ENCODE measurements around the gene ANKS1A.
"Not testable (repeated sequence)": the region's sequence is repeated elsewhere in the genome, so short reads cannot be mapped to it uniquely, and the experiment has no call there.

Gene ANKS1A

DNA sequence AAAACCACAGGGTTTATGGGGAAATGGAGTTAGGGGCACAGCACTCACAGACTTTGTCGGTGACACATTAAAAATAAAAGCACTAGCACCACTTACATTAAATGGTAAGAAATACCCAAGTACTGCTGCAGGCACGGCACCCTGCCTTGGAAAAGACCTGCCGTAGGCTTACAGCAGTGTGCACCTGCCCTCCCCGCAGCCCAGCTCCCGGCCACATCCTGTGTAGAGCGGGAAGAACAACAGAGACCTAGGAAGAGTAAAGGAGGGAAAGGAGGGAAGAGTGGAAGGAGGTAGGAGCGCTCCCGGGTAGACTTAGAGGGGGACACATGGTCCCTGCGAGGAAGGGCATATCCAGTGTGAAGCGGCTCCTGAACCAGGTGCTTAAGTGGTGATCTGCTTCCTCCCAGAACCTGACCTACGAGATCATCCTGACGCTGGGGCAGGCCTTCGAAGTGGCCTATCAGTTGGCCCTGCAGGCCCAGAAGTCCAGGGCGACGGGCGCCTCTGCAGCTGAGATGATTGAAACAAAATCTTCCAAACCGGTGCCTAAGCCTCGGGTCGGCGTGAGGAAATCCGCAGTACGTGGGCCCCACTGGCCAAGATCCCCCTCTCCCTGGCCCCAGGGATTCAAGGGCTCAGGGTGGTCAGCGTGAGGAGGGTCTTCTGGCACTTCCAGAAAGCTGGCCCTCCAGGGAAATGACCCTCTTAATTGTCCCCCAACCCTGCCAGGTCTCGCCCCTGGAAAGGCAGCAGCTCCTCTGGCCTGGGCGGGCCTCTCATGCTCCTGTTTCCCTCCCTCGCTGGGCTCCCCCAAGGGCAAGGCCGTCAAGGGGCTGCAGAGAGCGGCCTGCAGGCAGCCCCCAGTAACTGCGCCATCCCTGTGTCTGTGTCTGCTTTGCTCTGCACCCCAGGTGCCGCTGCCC is 196.6 kb downstream of the ANKS1A start:
- no peak for DNase-seq (ENCODE audit: low spot score)

DNA sequence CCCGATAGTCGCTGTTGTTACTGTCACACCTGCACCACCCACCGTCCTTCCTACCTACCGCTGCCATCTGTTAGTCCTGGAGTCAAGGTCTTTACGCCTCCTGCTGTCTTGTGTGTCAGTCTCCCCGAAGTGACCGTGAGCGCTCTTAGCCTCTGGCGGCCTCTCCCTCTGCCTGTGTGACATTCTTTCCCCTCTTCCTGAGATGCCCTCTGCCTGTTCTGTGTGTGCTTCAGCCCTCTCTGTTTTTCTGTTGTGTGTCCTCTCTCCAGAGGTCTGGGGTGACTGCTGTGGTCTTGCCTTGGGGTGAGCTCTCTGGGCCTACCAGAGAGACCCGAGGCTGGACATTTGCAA is 197.2 kb downstream of the ANKS1A start:
- DNase-seq (ENCODE audit: low spot score): no peak

DNA sequence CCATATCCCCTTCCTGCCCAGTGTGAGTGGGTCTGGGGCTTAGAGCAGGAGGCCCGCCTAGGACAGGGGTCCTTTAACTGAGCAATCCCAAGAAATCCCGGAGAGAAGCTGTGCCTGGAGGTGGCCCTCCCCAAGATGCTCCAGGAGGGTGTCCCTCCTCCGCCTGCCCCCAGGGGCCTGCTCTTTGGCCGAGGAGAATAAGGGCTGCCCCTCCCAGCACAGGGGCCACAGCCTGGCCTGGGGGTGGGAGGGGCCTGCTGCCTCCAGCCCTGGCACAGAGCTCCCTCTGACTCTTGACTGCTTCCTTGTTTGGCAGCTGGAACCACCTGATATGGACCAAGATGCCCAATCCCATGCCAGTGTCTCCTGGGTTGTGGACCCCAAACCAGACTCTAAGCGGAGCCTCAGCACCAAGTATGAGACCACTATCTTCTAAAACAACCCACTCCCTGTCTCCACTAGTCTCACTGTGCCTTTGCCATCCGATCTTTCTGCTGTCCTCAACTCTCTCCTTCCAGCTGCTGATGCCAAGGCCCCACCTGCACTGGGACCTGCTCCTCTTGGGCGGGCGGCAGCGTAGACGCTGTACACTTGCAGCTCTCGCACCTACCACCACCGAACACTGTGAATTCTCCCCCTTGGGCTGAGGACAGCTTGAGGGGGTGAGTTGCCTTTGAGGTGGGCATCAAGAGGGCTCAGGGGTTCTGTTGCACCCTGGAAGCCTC is 197.7 kb downstream of the ANKS1A start:
- DNase-seq (ENCODE audit: low spot score): no peak

DNA sequence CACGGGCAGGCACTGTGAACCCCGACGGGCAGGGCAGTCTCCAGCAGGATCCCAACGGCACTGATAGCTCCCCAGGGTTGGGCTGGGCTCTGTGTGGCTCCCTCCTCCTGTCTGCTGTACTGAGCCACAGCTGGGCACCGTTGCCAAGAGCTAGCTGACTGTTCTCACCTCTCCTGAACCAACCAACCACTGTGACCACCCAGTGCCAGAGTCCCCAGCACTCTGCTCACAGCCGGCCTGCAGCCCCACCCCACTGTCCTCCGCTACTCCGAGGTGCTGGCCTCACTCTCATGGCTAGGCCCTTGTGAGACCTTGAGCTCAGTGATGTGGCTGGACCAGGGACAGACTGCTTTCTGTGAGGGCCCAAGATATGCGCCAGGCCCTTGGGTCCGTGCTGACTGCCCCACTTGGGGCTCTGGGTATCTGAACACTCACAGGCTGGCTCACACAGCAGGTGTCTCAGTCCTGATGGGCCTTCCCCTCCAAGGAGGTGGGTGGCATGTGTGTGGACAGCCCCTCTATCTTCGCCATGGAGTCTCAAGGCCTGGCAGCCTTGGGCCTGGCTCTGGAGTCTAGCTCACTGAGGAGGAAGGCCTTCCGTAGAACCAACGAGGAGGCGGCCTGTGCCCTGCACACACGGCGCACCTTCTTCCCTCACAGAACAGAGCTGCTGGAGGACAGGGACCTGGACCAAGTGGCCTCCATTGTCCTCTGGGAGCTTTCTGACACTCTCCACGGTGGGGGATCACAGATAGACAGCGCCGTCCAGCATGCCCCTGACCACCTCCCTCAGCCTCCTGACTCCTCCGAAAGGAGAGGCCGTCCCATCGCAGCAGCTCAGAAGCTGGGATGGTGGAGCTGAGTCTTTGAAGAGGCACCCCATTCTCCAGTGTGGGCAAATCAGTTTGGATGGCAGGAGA is 198.6 kb downstream of the ANKS1A start:
- DNase-seq (ENCODE audit: low spot score): no peak

DNA sequence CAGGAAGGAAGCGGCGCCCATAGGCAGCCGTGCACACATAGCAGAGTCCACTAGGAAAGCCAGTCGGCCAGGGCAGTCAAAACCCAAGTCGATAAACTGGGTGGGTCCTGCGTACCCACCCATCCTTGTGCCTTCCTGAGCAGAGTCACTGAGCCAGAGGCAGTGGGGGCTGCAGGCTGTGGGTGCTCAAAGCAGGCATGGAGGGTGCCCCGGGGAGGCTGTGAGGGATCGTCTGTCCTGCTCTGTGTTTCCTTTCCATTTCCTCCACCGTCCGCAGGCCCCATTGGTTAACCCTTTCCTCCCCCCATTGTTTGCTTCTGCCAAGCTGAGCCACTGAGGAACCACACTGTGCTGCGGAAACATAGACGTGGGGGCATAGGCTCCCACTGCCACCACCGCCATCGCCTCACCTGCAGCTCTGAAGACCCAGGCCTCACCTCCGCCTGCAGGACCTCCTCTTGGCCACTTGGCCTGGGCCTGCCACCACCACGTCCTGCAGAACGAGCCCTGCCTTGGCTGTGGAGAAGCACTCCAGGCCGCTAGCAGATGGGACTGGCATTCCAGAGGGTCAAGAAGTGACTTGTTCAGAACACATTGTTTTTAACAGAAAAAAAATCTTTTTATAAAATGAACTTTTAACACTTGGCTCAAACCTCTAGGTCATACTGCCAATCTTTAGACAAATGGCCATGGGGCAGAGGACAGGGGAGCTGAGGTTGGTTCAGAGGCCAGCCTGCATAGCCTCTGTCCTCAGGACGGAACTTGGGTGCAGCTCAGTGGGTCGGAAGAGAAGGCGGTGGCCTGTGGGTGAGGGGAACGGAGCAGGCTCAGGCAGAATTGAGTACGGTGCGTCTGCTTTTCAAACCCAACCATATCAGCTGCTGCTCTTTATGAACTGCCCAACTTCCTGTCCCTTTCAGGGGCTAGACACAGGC is 199.5 kb downstream of the ANKS1A start:
- no peak for DNase-seq (ENCODE audit: low spot score)

DNA sequence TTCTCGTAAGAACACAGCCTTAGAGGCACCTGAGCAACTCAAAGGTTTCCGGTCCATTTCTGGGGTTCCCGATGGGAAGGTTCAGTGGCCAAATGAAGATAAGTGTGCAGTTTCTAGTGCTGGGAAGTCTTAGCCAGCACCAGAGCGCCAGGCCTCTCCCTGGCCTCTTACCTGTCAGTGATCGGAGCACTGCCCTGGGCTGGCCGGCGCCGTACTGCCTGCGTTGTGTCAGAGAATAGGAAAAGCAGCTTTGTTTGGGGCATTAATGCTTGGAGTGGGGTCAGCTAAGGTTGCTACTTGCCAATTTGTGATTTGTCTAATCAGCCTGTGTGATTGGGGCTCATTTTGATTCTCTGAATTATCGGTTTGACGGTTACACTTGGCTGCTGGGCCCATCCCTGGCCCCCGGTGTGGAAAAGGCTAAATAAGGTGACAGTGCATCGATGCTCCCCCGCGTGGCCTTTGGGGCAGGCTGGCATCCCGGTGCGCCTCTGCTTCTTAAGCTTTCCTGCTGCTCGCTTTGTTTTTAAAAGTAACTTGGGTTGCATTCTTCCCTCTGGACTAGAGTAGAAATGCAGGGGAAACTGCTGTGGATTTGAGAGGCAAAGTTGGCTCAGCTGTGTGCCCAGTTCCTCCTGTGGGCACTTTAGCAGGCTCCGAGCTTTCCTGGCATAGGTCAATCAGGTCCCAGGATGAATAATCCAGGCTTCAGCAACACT is 200.3 kb downstream of the ANKS1A start:
- DNase-seq (ENCODE audit: low spot score): no peak

DNA sequence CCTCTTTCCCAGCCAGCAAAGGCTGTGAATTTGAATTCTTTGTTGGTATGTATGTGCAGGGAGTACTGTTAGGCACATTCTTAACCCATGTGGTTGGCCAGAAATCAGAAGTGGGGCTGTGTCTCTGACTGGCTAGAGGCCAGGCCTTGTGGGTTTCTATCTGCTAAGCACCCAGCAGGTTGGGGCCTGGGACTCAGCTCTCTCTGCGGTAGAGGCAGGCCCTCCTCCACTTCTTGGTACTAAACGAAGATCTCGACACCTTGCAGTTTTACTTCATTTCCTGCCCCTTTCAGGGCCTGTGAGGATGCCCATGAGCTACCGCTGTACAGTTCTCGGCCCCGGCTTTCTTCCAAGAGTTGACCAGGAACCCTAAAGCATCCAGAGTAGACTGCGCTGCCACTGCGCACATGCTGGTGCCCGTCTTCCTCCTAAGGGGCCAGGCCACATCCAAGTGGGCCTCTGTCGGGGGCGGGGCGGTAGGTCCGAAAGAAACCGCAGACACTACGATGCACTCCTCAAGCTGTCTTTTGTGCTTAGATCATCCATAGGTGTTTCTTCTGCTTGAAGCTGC is 201.0 kb downstream of the ANKS1A start:
- DNase-seq (ENCODE audit: low spot score): no peak

DNA sequence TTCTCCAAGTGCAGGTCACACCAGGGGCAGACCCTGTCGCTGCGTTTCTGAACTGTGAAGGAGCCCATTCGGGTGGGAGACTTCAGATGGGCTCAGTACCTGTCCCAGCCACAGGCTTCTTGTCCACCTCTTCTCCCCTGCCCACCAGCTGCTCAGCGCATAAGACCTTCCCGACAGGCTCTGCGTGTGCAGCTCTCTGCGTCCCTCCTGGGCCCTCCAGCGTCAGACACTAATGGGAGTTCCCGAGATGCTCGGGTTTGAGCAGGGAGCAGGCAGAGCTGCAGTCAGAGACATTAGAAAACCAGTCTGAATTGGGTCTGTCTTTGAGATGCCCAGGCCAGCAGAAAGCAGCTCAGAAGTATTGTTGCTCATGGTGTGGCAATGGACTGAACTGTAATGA is 201.7 kb downstream of the ANKS1A start:
- no peak for DNase-seq (ENCODE audit: low spot score)

DNA sequence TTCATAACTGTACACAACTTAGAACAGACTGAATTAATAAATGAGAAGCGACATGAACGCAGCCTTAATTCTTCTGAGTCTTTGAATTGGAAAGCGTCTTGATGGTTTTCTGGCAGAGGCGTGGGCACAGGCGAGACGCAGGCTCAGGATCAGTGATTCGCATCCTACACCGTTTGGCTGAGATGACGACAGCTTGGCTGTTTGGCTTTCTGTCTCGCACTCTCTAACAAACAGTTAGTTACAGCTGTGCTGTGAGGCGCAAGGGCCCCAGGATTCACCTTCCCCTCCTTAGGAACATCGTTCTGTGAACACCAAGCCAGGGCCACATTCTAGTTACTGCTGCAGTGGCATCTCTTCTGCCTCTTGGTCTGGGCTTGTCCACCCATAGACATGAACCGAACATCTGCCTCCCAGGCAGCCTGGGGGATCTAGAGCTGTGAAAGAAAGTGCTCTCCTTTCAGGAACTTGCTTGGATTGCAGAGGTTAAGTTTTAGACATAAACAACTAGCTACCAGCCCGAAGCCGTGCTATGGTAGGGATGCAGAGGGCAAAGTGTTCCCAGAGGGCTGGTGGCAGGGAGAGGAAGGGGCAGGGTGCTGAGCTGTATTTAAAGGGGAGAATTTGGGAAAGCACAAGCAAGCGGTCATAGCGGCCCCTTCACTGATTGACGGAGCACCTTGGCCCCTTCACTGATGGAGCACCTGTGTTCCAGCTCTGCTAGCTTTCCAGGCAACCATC is 202.5 kb downstream of the ANKS1A start:
- DNase-seq (ENCODE audit: low spot score): no peak

DNA sequence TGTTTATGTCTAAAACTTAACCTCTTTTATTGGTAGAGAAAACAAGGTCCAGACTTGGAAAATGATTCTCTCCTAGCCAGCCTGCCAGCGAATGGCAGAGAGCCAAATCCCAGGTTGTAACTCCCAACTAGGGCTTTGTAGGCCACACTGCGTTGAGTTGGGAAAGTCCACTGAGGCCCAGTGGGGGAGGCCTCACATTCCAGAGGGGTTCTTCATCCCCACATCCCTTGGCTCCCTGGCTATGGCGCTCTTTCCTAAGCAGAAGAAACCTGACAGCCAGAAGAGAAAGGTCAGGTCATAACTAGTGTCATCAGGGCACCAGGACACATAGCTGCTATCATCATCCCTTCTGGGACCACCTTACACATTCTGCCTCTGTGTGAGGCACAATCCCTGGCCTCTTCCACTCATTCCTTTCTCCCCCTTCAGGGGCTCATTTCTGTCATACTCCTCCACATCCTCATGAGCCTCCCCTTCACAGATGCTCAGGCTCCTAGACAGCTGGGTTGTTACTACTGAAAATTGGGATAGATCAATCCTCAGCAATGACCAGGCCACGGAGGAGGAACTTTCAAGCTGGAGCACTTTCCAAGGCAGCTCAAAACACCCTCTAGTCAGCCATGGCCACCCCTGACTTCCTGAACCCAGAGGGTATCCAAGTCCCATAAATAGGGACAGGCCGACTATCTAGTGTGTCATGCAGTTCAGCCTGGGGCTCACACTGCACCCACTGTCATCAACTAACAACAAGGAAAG is 203.5 kb downstream of the ANKS1A start:
- no peak for DNase-seq (ENCODE audit: low spot score)

DNA sequence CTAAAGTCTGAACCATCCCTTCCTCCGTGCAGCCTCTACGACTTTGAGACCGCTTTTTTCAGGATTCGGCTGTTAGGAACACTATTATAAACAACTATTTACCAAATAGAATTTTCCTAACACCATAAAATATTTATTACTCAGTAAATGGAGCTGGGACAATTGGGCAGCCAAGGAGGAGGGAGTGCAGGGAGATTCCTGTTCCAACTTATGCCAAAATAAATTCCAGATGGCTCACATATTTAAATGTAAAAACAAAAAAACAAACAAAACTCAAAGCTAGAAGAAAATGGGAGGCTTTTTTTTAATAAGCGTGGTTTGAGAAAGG is 204.0 kb downstream of the ANKS1A start:
- DNase-seq (ENCODE audit: low spot score): no peak

DNA sequence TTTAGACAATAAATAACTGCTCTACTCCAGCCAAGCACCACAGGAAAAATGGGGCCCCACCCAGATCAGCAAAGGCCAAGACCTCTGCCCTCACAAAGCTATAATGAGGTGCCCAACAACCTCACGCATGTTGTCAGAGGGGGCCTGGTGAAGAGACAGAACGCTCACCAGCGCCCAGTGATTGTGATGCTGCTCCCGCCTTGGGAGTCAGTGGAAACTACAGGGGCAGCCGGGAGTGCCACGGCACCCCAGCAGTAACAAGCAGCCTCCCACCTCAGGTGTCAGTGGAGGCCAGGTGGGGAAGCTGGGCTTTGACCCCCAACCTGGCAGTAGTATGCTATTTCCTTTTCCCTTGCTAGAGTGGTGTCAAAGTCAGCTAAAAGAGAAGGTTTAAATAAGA is 204.7 kb downstream of the ANKS1A start:
- DNase-seq (ENCODE audit: low spot score): no peak

DNA sequence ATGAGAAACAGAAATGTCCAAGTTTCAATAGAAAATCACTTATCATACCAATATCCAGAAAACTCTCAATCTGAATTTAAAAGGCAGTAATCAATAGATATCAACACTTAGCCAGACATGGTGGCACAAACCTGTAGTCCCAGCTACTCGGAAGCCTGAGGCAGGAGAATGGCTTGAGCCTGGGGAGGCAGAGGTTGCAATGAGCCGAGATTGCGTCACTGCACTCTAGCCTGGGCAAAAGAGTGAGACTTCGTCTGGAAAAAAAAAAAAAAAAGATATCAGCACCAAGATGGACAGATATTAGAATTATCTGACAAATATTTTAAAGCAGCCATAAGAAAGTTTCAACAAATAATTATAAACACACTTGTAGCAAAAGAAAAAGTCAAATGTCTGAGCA is 205.1 kb downstream of the ANKS1A start:
- DNase-seq (ENCODE audit: low spot score): no peak

DNA sequence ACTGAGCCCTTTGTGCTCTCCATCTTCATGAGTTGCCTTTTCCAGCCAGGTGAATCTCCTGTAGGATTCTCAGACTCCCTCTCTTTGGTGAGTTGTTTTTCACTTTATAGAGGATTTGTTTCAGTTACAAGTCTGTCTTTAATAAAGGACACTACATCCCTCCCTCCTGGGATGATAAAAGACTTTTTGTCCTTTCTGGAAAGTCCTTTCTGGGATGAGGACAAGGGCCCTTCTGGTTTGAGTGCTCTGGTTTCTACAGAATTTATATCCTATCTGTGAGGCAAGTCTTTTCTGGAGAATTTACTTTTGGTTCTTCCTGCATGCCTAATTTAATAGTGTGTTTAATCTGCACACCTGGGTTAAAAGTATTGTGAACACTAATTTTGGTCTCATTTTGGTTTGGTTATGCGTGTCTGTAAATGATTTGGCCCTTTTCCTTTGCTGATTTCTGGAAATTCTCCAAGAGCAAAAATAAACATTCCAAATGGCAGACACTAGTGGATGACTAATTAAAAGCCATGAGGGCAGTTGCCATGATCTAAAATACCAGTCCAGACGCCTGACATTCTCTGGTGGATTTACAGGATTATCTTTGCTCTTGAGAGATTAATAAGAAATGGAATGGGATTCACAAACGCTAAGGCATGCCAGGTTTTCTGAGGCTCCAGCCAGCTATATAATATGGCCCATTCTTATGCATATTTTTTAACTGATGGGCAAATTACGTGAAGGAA is 207.2 kb downstream of the ANKS1A start:
- peak; percentile 12 for DNase-seq (ENCODE audit: low spot score)

DNA sequence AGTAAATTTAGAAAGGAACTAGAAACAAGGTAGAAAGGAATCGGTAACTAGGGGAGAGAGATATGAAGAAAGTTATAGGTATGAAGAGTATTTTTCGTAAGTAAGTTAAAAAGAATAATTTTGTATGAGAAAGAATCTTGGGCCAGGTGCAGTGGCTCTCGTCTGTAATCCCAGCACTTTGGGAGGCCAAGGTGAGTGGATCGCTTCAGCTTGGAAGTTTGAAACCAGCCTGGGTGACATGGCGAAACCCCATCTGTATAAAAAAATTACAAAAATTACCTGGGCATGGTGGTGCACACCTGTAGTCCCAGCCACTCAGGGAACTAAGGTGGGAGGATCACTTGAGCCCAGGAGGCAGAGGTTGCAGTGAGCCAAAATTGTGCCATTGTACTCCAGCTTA is 210.1 kb downstream of the ANKS1A start:
- no peak for DNase-seq (ENCODE audit: low spot score)

DNA sequence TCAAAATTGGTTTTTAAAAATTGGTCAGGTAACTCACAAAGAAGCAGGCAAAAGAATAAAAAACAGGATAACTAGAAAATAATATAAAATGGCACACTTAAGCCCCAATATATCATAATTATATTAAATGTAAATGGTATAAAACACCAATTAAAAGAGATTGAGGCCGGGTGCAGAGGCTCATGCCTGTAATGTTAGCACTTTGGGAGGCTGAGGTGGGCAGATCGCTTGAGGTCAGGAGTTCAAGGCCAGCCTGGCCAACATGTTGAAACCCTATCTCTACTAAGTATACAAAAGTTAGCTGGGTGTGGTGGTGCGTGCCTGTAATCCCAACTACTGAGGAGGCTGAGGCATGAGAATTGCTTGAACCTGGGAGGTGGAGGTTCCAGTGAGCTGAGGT is 216.0 kb downstream of the ANKS1A start:
- no peak for DNase-seq (ENCODE audit: low spot score)

DNA sequence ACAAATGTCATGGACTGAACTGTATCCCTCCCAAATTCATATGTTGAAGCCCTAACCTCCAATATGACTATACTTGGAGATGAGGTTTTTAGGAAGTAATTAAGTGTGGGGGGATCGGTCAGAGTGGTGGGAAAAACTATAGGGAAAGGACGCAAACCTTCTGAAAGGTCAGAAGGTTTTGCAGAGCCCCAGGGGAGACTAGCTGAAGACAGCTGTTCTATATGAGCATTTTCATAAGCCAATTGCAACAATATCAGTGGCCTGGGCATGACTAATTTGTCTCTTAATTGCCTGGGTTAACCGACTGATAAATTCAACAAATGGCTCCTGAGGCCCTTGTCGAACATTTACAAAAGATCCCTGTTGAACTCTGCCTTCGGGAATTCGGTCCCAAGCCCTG is 217.0 kb downstream of the ANKS1A start:
- DNase-seq (ENCODE audit: low spot score): not testable (repeated sequence)

DNA sequence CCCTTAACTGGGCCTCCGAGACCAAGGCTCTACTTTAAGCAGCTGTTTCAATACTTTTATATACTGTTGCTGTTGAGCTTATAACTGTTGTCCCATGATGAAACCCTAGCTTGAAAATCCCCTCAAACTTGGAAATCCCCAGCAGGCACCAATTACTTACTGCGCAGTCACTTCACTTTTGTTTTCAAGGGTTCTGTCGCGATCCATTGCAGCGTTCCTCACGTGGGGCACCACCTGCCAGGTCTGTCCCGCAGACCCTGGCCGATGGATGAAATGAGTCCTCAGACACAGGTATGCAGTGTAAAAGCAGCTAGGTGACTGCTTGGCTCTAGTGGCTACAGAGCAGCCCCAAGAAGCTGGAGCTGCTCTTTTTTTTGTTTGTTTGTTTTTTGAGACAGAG is 218.2 kb downstream of the ANKS1A start:
- DNase-seq (ENCODE audit: low spot score): not testable (repeated sequence)
